ENCODE data around the gene EMP1.

GRCh38 chr12:13147688-13148484 is 48.6 kb upstream of the EMP1 start:
- TF ChIP-seq POLR2A (IDR thresholded peaks at IDR 0.05; ENCODE audit: low read depth, low read length) (no peak), POLR2AphosphoS5 (IDR thresholded peaks at IDR 0.05; ENCODE audit: low read depth, low read length) (no peak), TAF1 (IDR thresholded peaks at IDR 0.05; ENCODE audit: borderline replicate concordance, low read depth, low read length) (no peak)

Data from GM12892 (cell line).